GM12891 (cell line): ENCODE measurements around the gene CDKN1C.

Experiments used
- POLR2A ChIP-seq: IDR thresholded peaks from 2 replicates; pipeline ENCODE4 v1.6.1; 2011; ENCODE audit warnings: low read depth, low read length, control low read depth
- TAF1 ChIP-seq: IDR thresholded peaks from 2 replicates; pipeline ENCODE4 v1.6.1; 2011; ENCODE audit warnings: low read depth, low read length, control low read depth

DNA sequence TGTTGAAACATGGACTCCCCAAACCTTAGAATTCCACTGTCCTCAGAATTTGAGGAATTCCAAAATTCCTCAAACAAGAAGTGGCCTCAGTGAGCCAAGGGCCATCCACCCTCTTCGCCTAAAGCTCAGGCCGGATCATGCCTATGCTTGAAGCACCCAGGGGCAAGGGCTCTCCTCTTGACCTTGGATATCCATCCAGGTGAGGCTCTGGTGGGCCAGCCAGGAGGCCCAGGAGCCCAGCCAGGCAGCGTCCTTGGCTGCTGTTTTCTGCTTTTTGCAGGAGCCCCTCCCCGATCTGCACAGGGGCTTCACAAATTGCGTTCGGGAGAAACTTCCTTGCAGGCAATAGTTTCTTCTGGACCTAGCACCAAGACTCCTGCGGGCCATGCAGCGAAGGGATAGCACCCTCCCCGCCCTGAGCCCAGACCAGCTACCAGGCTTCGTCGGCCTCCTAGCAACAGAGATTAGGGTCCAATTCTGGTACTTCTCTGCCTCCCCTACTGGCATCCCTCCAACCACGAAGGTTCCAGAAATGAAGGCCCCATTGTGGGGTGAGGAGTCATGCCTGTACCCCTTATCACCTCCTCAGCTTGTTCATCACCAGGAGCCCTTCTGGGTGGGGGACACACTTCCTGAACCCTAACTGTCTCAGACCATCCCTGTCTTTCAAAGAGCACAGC lies 41.7 kb upstream of the CDKN1C start:
- TF ChIP-seq TAF1 (no peak), POLR2A (no peak)
